ENCODE results near the gene CCNE1. TPM values are rescaled to one million over a fixed set of nuclear protein-coding genes. Genes with fewer than 3 reads are reported as not detected.

Gene CCNE1
- total RNA-seq, 1 donor from 2014 or later: 2.0 TPM

Other genes with a start within 250 kb of the CCNE1 start
- 66.9 TPM for gene POP4, start 205.7 kb upstream of the CCNE1 start, total RNA-seq
- gene PLEKHF1, start 146.5 kb upstream of the CCNE1 start, total RNA-seq: 15.7 TPM
- gene C19orf12, start 96.7 kb upstream of the CCNE1 start, total RNA-seq: 22.8 TPM
- 42.5 TPM for gene URI1, start 130.2 kb downstream of the CCNE1 start, total RNA-seq